ENCODE data around the gene MRPL23.
"Not testable (repeated sequence)": the region's sequence is repeated elsewhere in the genome, so short reads cannot be mapped to it uniquely, and the experiment has no call there.

MRPL23 gene

GRCh38 chr11:1934335-1935155, 12.6 kb upstream of the MRPL23 start:
- DNase-seq: no peak

- no peak for DNase-seq
Measured at GRCh38 chr11:1935156-1936071, 11.7 kb upstream of the MRPL23 start.

- DNase-seq: no peak
Measured at GRCh38 chr11:1936072-1936780, 10.9 kb upstream of the MRPL23 start.

GRCh38 chr11:1936781-1937615, 10.1 kb upstream of the MRPL23 start:
- DNase-seq: no peak

- no peak for DNase-seq
Measured at GRCh38 chr11:1937616-1938342, 9.4 kb upstream of the MRPL23 start.

GRCh38 chr11:1938343-1939005, 8.7 kb upstream of the MRPL23 start:
- DNase-seq: no peak

- peak; percentile 89 for DNase-seq
Measured at GRCh38 chr11:1939006-1939625, 8.0 kb upstream of the MRPL23 start.

GRCh38 chr11:1939788-1940187, 7.3 kb upstream of the MRPL23 start:
- not testable (repeated sequence) for DNase-seq

- no peak for DNase-seq
Measured at GRCh38 chr11:1942558-1943260, 4.4 kb upstream of the MRPL23 start.

- DNase-seq: no peak
Measured at GRCh38 chr11:1943576-1943975, 3.6 kb upstream of the MRPL23 start.

GRCh38 chr11:1943977-1944376, 3.2 kb upstream of the MRPL23 start:
- no peak for DNase-seq

GRCh38 chr11:1947592-1948237, 583 bp downstream of the MRPL23 start:
- no peak for DNase-seq

GRCh38 chr11:1948389-1948788, 1.3 kb downstream of the MRPL23 start:
- no peak for DNase-seq

GRCh38 chr11:1949302-1949701, 2.2 kb downstream of the MRPL23 start:
- no peak for DNase-seq

GRCh38 chr11:1949922-1950321, 2.8 kb downstream of the MRPL23 start:
- DNase-seq: no peak

GRCh38 chr11:1952806-1953482, 5.8 kb downstream of the MRPL23 start:
- DNase-seq: no peak

- no peak for DNase-seq
Measured at GRCh38 chr11:1953489-1954266, 6.5 kb downstream of the MRPL23 start.

GRCh38 chr11:1958367-1958766, 11.2 kb downstream of the MRPL23 start:
- DNase-seq: no peak
